Measurements from ENCODE around the gene ST3GAL2.

The ST3GAL2 gene

GRCh38 chr16:70472786-70473433 lies 34.0 kb upstream of the ST3GAL2 start:
- H3K27me3 ChIP-seq (ENCODE audit: insufficient read depth, insufficient read length) = no peaks in the 10 kb centered on the region
- no peak for DNase-seq (ENCODE audit: low read depth, low spot score)
- H3K4me1 ChIP-seq (ENCODE audit: insufficient read depth, insufficient read length) = peaks cover 32% of the 10 kb centered on the region
- no peak overlapping the region for H3K4me3 ChIP-seq (ENCODE audit: insufficient read length, low read depth)
- H3K36me3 ChIP-seq (ENCODE audit: insufficient read depth, insufficient read length, low read length) = peaks cover 1% of the 10 kb centered on the region
- H3K9ac ChIP-seq (ENCODE audit: insufficient read length, low read depth) = no peak overlapping the region
- TF ChIP-seq YY1 (IDR thresholded peaks at IDR 0.05; ENCODE audit: insufficient read depth, insufficient read length) = no peak
- TF ChIP-seq SUZ12 (IDR thresholded peaks at IDR 0.05; ENCODE audit: extremely low read depth, insufficient read depth, insufficient read length) = no peak
- TF ChIP-seq ZNF274 (IDR thresholded peaks at IDR 0.05; ENCODE audit: low read depth, low read length) = no peak
- H3K9me3 ChIP-seq (ENCODE audit: insufficient read depth, low read length) = no peaks in the 10 kb centered on the region

GRCh38 chr16:70470927-70471341 lies 32.0 kb upstream of the ST3GAL2 start:
- Histone ChIP-seq H3K9ac (ENCODE audit: insufficient read length, low read depth) (no peak overlapping the region), H3K4me1 (ENCODE audit: insufficient read depth, insufficient read length) (peaks cover 30% of the 10 kb centered on the region), H3K27me3 (ENCODE audit: insufficient read depth, insufficient read length) (no peaks in the 10 kb centered on the region), H3K9me3 (ENCODE audit: insufficient read depth, low read length) (no peaks in the 10 kb centered on the region), H3K4me3 (ENCODE audit: insufficient read length, low read depth) (peak overlapping the region; percentile 6), H3K36me3 (ENCODE audit: insufficient read depth, insufficient read length, low read length) (no peaks in the 10 kb centered on the region)
- TF ChIP-seq YY1 (IDR thresholded peaks at IDR 0.05; ENCODE audit: insufficient read depth, insufficient read length) (no peak), SUZ12 (IDR thresholded peaks at IDR 0.05; ENCODE audit: extremely low read depth, insufficient read depth, insufficient read length) (no peak), ZNF274 (IDR thresholded peaks at IDR 0.05; ENCODE audit: low read depth, low read length) (no peak)
- no peak for DNase-seq (ENCODE audit: low read depth, low spot score)

- no peak overlapping the region for H3K4me3 ChIP-seq (ENCODE audit: insufficient read length, low read depth)
Observed at GRCh38 chr16:70470141-70470926, 31.4 kb upstream of the ST3GAL2 start.

GRCh38 chr16:70468776-70469525 lies 30.1 kb upstream of the ST3GAL2 start:
- no peak for DNase-seq (ENCODE audit: low read depth, low spot score)
- Histone ChIP-seq H3K9me3 (ENCODE audit: insufficient read depth, low read length) (no peaks in the 10 kb centered on the region), H3K4me1 (ENCODE audit: insufficient read depth, insufficient read length) (peaks cover 25% of the 10 kb centered on the region), H3K4me3 (ENCODE audit: insufficient read length, low read depth) (no peak overlapping the region), H3K9ac (ENCODE audit: insufficient read length, low read depth) (no peak overlapping the region), H3K27me3 (ENCODE audit: insufficient read depth, insufficient read length) (no peaks in the 10 kb centered on the region), H3K36me3 (ENCODE audit: insufficient read depth, insufficient read length, low read length) (peaks cover 2% of the 10 kb centered on the region)
- TF ChIP-seq SUZ12 (IDR thresholded peaks at IDR 0.05; ENCODE audit: extremely low read depth, insufficient read depth, insufficient read length) = no peak
- TF ChIP-seq ZNF274 (IDR thresholded peaks at IDR 0.05; ENCODE audit: low read depth, low read length) = no peak
- no peak for TF ChIP-seq YY1 (IDR thresholded peaks at IDR 0.05; ENCODE audit: insufficient read depth, insufficient read length)

More at GRCh38 chr16:70470141-70470926, 31.4 kb upstream of the ST3GAL2 start:
- Histone ChIP-seq H3K4me1 (ENCODE audit: insufficient read depth, insufficient read length) (peaks cover 27% of the 10 kb centered on the region), H3K9me3 (ENCODE audit: insufficient read depth, low read length) (no peaks in the 10 kb centered on the region), H3K36me3 (ENCODE audit: insufficient read depth, insufficient read length, low read length) (no peaks in the 10 kb centered on the region), H3K9ac (ENCODE audit: insufficient read length, low read depth) (no peak overlapping the region), H3K27me3 (ENCODE audit: insufficient read depth, insufficient read length) (no peaks in the 10 kb centered on the region)
- TF ChIP-seq ZNF274 (IDR thresholded peaks at IDR 0.05; ENCODE audit: low read depth, low read length) = no peak
- TF ChIP-seq YY1 (IDR thresholded peaks at IDR 0.05; ENCODE audit: insufficient read depth, insufficient read length) = no peak
- no peak for TF ChIP-seq SUZ12 (IDR thresholded peaks at IDR 0.05; ENCODE audit: extremely low read depth, insufficient read depth, insufficient read length)
- no peak for DNase-seq (ENCODE audit: low read depth, low spot score)

GRCh38 chr16:70467608-70468007 lies 28.7 kb upstream of the ST3GAL2 start:
- peaks cover 11% of the 10 kb centered on the region for H3K36me3 ChIP-seq (ENCODE audit: insufficient read depth, insufficient read length, low read length)
- DNase-seq (ENCODE audit: low read depth, low spot score) = no peak
- H3K9ac ChIP-seq (ENCODE audit: insufficient read length, low read depth) = no peak overlapping the region
- TF ChIP-seq ZNF274 (IDR thresholded peaks at IDR 0.05; ENCODE audit: low read depth, low read length) (no peak), SUZ12 (IDR thresholded peaks at IDR 0.05; ENCODE audit: extremely low read depth, insufficient read depth, insufficient read length) (no peak), YY1 (IDR thresholded peaks at IDR 0.05; ENCODE audit: insufficient read depth, insufficient read length) (no peak)
- no peaks in the 10 kb centered on the region for H3K9me3 ChIP-seq (ENCODE audit: insufficient read depth, low read length)
- H3K4me3 ChIP-seq (ENCODE audit: insufficient read length, low read depth) = no peak overlapping the region
- H3K27me3 ChIP-seq (ENCODE audit: insufficient read depth, insufficient read length) = no peaks in the 10 kb centered on the region
- H3K4me1 ChIP-seq (ENCODE audit: insufficient read depth, insufficient read length) = peaks cover 25% of the 10 kb centered on the region

- Histone ChIP-seq H3K9ac (ENCODE audit: insufficient read length, low read depth) (no peak overlapping the region), H3K9me3 (ENCODE audit: insufficient read depth, low read length) (no peaks in the 10 kb centered on the region), H3K4me1 (ENCODE audit: insufficient read depth, insufficient read length) (peaks cover 21% of the 10 kb centered on the region), H3K4me3 (ENCODE audit: insufficient read length, low read depth) (no peak overlapping the region), H3K36me3 (ENCODE audit: insufficient read depth, insufficient read length, low read length) (peaks cover 11% of the 10 kb centered on the region), H3K27me3 (ENCODE audit: insufficient read depth, insufficient read length) (no peaks in the 10 kb centered on the region)
- no peak for DNase-seq (ENCODE audit: low read depth, low spot score)
- TF ChIP-seq SUZ12 (IDR thresholded peaks at IDR 0.05; ENCODE audit: extremely low read depth, insufficient read depth, insufficient read length) (no peak), YY1 (IDR thresholded peaks at IDR 0.05; ENCODE audit: insufficient read depth, insufficient read length) (no peak), ZNF274 (IDR thresholded peaks at IDR 0.05; ENCODE audit: low read depth, low read length) (no peak)
Observed at GRCh38 chr16:70467113-70467512, 28.2 kb upstream of the ST3GAL2 start.

GRCh38 chr16:70466805-70467076 lies 27.8 kb upstream of the ST3GAL2 start:
- peaks cover 20% of the 10 kb centered on the region for H3K4me1 ChIP-seq (ENCODE audit: insufficient read depth, insufficient read length)
- H3K27me3 ChIP-seq (ENCODE audit: insufficient read depth, insufficient read length) = no peaks in the 10 kb centered on the region
- DNase-seq (ENCODE audit: low read depth, low spot score) = no peak
- no peak overlapping the region for H3K4me3 ChIP-seq (ENCODE audit: insufficient read length, low read depth)
- H3K9ac ChIP-seq (ENCODE audit: insufficient read length, low read depth) = no peak overlapping the region
- H3K36me3 ChIP-seq (ENCODE audit: insufficient read depth, insufficient read length, low read length) = peaks cover 11% of the 10 kb centered on the region
- TF ChIP-seq ZNF274 (IDR thresholded peaks at IDR 0.05; ENCODE audit: low read depth, low read length) = no peak
- no peak for TF ChIP-seq SUZ12 (IDR thresholded peaks at IDR 0.05; ENCODE audit: extremely low read depth, insufficient read depth, insufficient read length)
- no peak for TF ChIP-seq YY1 (IDR thresholded peaks at IDR 0.05; ENCODE audit: insufficient read depth, insufficient read length)
- no peaks in the 10 kb centered on the region for H3K9me3 ChIP-seq (ENCODE audit: insufficient read depth, low read length)
